NOMO-1 treated with dmso at 0.1 percent for 144 hours (cell line): ENCODE measurements around the gene ZNF462.
"Not testable (repeated sequence)": the region's sequence is repeated elsewhere in the genome, so short reads cannot be mapped to it uniquely, and the experiment has no call there.

Source experiments
- DNase-seq: peaks from one replicate; lab custom pipeline; 2025; ENCODE audit not compliant: unreplicated experiment; lab: John Stamatoyannopoulos, UW

Gene ZNF462

GRCh38 chr9:106862821-106863720, at the start of gene ZNF462:
Gene ZNF462, plus strand, starts transcription at chr9:106863166. Its CDS starts 60,218 bp downstream, at chr9:106923384.
- no peak for DNase-seq

GRCh38 chr9:106816524-106816923, 46.4 kb upstream of the ZNF462 start:
- DNase-seq = no peak

GRCh38 chr9:106818034-106818433, 44.9 kb upstream of the ZNF462 start:
- no peak for DNase-seq

- no peak for DNase-seq
Observed at GRCh38 chr9:106820866-106821265, 42.1 kb upstream of the ZNF462 start.

- DNase-seq = no peak
Observed at GRCh38 chr9:106828070-106828469, 34.9 kb upstream of the ZNF462 start.

GRCh38 chr9:106828965-106829364, 34.0 kb upstream of the ZNF462 start:
- no peak for DNase-seq

GRCh38 chr9:106829666-106830408, 33.1 kb upstream of the ZNF462 start:
- DNase-seq = no peak

- no peak for DNase-seq
Observed at GRCh38 chr9:106830527-106831150, 32.3 kb upstream of the ZNF462 start.

- no peak for DNase-seq
Observed at GRCh38 chr9:106834888-106835287, 28.1 kb upstream of the ZNF462 start.

GRCh38 chr9:106835840-106836239, 27.1 kb upstream of the ZNF462 start:
- DNase-seq = no peak

GRCh38 chr9:106843371-106843770, 19.6 kb upstream of the ZNF462 start:
- DNase-seq = no peak

- DNase-seq = no peak
Observed at GRCh38 chr9:106846307-106846706, 16.7 kb upstream of the ZNF462 start.

GRCh38 chr9:106846857-106847256, 16.1 kb upstream of the ZNF462 start:
- no peak for DNase-seq

GRCh38 chr9:106851640-106852039, 11.3 kb upstream of the ZNF462 start:
- not testable (repeated sequence) for DNase-seq

GRCh38 chr9:106857811-106858470, 5.0 kb upstream of the ZNF462 start:
- no peak for DNase-seq

- DNase-seq = no peak
Observed at GRCh38 chr9:106859957-106860720, 2.8 kb upstream of the ZNF462 start.

GRCh38 chr9:106860721-106861639, 2.0 kb upstream of the ZNF462 start:
- no peak for DNase-seq

- DNase-seq = no peak
Observed at GRCh38 chr9:106861640-106862109, 1.3 kb upstream of the ZNF462 start.
